NCI-H1930 (cell line): ENCODE measurements around the gene ST6GALNAC3.
"Not testable (repeated sequence)": the region's sequence is repeated elsewhere in the genome, so short reads cannot be mapped to it uniquely, and the experiment has no call there.

Experiments used
- DNase-seq, 2 experiments: peaks; one replicate each; lab custom pipeline; 2025; lab: John Stamatoyannopoulos, UW

The ST6GALNAC3 gene

DNA sequence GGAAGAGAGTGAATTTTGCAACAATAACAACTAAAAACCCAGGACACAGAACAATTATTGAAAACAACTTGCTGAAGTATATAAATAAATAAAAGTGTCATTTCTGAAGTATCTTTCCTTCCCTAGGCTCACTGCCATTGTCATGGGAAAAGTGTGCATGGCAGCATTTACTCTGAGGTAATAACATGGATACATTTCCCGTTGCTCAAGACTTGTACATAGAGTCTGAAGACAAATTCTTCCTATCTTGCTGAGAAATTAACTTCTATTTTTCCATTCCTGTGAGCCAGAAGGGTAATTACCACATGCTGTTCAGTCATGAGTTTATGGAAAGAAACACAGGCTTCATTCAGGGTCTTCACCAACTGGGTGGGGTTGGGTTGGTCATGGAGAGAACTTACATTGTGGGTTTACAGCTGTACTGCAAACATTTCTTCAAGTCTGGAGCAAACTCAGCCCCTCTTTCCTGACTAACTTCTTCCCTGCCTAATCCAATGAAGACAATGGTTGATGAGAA, 32.2 kb downstream of the ST6GALNAC3 start:
- no peak for DNase-seq

DNA sequence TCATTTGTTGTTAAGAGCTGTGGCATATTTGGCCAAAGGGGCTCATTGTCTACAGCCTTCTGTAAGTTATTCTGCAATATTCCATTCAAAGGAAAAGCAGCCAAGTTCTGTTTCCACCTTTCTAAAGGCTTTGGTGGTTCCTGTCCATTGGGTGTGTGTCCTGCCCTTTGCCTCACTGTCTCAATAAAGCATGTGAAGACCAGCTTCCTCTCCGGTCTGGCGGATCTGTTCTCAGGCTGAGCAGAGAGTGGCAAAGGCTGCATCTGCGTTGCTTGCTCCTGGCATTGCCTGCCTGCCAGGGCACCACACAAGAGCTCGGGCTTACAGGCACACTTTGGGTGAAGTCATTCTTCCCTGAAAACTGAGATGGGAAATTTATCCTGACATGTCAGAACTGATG, 34.9 kb downstream of the ST6GALNAC3 start:
- no peak for DNase-seq

DNA sequence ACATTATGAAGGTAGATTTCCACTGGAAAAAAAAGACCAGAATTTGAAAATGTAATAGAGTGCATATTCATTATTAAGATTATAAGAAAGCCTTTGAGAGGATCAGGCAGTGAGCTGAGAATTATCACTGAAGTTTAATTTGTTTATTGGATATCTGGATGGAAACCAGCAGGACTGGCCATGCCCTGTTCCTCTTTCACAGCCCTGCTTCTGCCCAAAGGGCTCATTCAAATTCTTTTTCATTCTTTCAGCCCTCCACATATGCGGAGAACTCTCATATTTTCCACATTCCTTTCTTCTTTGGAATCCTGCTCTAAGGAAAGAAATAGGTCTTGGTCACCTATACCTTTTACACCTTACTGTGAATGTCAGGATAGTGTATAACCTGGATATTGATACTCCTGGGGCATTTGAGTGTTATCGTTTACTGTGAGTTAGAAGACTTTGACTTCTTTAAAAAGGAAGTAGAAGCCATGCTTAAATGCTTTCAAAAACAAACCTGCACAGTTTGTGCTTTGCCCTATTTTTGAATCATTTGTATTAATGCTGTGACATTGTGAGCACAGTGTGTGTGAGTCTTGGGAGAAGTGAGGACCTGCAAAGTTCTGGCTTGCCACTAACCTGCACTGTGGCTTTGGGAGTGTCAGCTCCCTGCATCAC, 35.5 kb downstream of the ST6GALNAC3 start:
- no peak for DNase-seq

DNA sequence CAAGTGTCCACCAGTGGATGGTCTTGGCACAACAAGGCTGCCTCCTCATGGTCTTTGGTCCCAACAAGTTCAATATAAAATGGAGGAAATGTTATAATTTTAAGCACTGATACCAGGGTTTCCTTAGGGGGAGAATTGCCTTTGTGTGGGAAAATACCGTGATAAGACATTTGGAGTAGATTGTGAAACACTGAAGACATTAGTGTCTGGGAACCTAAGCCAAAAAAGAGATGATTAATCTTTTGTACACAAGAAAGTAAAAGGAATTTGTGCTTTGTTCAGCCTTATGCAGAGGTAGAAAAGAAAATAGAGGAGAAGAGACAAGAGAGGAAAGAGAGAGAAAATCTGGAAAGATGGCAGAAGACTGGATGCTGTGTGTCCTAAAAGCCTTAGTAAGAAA, 36.1 kb downstream of the ST6GALNAC3 start:
- DNase-seq: no peak

DNA sequence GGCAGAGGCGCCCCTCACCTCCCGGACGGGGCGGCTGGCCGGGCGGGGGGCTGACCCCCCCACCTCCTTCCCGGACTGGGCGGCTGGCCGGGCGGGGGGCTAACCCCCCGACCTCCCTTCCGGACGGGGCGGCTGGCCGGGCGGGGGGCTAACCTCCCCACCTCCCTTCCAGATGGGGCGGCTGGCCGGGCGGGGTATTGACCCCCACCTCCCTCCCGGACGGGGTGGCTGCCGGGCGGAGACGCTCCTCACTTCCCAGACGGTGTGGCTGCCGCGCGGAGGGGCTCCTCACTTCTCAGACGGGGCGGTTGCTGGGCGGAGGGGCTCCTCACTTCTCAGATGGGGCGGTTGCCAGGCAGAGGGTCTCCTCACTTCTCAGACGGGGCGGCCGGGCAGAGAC, 37.8 kb downstream of the ST6GALNAC3 start:
- not testable (repeated sequence) for DNase-seq

DNA sequence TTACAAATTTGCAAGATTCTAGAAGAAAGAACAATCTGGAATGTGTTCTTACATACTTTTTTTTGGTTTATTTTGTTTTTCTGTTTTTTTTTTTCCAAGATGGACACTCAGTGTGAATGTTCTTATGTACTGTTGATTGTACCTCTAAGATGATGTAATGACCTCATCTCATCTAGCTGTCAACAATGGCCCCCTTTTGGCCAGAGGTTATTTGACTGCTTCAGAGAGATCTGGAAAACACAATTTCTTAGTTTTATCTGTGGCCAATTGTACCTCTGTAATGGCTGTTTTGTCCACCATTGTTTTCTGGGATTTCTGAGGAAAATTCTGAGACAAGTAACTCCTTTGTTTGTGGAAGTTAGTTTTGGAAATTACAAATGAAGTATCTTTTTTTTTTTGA, 38.9 kb downstream of the ST6GALNAC3 start:
- DNase-seq: no peak

DNA sequence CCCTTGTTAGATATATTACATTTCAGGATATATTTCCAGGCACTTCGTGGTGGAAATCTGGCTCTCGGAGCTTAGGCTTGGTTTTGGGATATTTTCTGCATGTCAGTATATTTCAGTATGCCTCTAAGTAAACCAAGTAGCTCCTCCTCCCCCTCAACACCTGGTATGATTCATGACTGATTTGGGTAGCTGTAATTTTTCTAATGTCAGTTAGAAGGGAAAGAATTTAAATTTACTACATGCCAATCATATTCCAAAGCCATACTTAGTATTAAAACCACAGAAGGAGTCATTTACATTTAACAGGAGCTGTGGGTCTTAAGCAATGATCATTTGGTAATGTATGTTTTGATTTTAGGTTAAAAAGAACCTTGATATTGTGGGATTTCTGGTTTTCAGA, 40.6 kb downstream of the ST6GALNAC3 start:
- no peak for DNase-seq

DNA sequence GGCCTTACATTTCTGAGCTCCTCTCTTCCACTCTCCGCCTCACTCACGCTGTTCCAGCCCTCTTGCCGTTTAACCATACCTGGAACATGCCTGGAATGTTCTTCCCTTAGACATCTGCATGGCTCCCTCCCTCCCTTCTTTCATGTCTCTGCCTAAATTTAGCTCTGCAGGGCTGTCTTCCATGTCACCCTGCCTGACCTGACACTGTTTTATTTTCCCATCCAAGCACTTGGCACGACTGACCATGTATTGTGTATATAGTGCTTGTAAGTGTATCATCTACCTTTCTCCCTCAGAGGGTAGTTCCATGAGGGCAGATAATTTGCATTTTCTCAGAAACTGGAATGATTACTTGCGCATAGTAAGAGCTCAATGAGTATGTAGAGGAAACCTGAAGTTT, 47.3 kb downstream of the ST6GALNAC3 start:
- DNase-seq: no peak

DNA sequence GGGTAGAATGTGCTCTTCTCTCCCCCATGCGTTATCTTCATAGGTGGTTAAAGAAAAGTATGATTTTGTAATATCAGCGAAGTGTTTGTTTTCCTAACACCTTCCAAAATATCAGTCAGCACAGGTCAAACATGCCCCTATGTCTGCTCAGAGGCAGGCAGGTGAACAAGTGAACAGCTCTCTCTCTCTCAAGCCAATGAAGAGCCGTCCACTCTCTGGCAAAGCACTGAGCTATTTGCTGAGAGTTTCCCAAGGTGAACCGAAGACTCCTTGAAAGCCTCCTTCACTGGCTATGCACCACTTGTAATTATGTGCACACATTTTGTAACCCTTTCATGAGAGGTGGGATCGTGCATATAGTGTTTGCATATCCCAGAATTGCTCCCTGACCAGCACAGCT, 47.7 kb downstream of the ST6GALNAC3 start:
- DNase-seq: no peak

DNA sequence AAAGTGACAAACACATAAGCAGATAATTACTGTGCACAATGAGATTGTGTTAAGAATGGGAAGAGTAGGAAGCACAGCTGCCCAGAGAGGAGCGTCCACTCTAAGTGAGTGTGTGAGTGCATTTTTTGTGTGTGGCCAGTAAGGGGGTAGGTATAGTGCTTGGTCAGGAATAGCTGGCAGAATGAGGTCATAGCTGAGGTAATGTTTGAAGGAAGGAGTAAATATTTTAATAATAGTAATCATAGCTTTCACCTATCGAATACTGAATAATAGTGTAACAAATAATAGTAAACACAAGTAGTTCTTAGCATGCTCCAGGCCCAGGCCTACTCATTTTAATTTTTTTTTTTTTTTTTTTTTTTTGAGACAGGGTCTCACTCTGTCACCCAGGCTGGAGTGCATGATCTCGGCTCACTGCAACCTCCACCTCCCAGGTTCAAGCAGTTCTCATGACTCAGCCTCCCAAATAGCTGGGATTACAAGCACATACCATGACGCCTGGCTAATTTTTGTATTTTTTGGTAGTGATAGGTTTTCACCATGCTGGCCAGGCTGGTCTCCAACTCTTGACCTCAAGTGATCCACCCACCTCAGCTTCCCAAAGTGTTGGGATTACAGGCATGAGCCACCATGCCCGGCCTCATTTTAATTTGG, 49.0 kb downstream of the ST6GALNAC3 start:
- DNase-seq: not testable (repeated sequence)

DNA sequence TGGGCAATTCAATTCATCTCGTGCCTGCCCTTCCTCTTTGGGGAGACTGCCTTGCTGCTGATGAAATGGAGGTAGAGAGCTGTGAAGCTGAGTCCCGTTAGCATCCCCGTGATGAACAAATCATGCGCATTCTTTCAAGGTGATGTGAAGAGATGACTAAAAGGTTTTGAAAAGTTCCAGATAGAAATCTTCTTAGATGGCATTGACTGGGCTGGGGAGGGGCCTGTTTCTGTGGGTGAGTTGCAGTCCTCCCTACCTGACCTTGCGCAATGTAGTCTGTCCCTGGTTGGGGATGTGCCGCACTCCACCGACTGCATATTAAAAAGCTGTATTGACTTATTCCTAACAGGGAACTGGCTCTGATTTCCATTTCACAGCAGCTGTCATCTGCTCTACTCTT, 49.6 kb downstream of the ST6GALNAC3 start:
- DNase-seq: no peak

DNA sequence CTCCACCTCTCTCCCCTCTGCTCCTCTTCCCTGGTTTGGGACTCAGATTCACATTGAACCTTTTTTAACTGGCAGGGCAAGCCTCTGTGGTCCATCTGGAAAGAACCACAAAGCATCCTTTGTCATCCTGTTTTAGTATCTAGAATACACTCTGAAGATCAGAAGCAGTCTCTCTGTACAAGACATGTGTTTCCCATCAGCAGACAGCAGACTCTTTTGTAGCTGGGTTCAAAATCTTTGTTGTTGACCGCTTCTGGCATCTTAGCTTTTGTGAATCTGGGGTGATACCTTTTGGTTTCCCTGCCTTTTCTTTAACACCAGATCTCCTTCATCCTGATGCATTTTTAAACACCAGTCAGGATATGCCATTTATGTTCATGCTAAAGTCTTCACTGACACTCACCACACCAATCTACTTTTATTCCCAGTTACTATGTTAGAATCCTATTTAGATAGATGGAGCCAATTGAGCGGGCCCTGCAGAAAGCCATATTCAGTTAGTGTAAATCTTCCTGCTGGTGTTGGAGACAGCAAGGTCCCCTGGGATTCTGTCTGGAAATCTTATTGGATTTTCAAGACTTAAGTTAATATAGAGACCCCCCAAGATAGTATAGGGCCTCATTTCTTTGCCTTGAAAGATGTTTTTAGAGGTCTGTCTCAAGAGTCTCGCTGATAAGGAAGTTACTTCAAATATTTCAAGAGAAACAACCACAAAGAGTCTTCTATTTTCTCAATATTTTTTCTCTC, 51.1 kb downstream of the ST6GALNAC3 start:
- no peak for DNase-seq

DNA sequence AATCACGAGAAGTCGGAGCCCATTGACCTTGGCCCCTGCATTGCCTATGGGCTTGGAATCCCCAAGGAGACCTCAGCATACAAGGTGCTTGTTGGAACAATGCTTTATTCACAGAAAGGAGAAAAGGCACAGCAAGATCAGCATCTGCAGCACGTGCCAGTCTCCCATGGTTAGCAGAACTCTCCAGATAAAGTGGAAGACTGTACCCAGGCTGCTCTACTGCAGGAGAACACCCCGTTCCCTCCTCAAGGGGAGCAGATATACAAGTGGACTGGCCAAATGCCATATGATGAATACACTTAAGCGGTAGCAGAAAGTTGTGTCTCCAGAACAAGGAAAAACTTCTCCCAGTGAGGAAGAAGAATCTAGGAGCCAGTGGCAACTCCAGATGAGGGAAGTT, 53.5 kb downstream of the ST6GALNAC3 start:
- DNase-seq: no peak

DNA sequence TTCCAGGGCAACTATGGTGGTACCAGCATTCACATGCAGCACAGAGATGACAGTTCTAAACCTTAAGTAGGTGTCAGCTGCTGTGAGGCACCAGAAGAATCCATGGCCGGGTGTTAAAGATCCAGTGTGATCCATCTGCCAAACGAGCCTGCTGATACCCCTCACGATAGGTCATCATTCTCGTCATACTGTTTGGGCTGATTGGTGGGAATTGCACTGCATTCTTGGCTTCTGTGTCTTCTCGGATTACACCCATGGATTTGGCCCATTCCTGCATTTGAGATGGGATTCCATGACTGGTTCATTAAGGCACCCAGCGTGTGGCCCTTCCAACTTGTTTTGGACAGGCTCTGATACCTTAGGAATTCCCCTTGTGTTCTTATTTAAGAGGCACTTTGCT, 55.2 kb downstream of the ST6GALNAC3 start:
- no peak for DNase-seq

DNA sequence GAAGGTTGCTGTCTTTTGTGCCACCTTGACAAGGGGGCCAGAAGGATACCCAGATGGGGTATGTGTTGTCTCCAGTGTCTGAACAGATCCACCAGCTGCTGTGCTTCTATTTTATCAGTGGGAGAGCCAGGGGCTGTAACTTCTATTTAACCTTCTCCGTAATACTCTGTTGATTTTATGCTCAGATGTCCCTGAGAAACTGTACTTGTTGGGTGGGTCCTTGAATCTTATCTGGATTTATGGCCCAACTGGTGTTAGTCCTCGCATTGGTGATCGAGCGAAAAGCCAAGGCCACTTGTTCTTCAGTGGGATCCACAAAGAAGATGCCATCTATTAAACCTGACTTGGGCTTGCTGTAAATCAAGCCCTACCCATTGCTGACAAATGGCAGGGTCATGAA, 56.4 kb downstream of the ST6GALNAC3 start:
- DNase-seq: no peak

DNA sequence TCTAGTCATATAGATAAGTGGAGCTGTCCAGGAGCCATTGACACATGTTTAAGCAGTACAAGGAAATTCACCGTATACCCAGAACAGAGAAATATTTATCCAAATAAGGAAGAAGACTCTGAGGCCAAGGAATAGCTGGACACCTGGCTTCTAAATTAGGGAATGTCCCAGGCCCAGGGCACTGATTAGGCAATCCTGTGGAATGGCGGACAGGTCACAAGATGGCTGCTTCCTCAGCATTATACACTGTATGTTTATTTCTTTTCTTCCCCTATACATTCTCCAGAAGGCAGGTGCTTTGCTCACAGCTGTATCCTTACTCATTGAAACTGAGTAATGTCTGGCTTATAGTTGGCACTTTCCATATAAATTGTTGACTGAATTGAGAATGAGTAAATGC, 59.4 kb downstream of the ST6GALNAC3 start:
- DNase-seq: no peak

DNA sequence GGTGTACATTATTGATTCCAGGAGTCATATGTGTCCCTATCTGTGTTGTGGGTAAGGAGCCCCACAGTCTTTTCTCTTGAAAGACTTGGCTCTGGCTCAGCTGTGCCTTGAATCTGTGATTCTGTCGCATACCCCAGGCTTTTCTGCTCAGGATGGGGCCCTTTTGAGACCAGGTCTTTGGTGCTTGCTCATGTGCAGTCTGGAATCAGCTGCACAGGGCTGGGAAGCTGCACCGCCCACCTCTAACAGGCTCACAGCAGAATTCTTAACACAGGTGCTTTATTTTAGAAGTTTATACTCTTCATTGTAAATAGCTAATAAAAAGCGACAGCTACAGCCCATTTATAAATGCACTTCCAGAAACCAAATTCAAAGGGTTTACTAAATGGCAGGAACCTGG, 61.3 kb downstream of the ST6GALNAC3 start:
- DNase-seq: no peak

DNA sequence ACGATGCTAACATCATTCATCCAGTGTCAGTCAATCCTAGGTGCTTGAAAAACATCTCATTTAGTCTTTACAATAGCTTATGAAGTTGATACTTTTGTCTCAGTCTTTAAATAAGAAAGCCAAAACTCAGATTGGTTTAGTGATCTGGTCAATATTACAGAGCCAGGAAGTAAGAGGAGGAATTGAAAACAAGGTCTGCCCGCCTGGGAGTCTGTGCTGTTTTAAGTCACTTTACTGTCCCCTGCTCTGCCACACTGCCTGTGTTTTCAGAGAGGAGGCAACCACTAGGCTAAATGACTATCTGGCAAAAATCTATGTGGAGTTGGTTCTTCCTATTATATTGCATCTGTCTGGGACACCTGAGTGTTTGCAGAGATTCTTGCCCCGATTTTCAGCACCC, 62.3 kb downstream of the ST6GALNAC3 start:
- no peak for DNase-seq

DNA sequence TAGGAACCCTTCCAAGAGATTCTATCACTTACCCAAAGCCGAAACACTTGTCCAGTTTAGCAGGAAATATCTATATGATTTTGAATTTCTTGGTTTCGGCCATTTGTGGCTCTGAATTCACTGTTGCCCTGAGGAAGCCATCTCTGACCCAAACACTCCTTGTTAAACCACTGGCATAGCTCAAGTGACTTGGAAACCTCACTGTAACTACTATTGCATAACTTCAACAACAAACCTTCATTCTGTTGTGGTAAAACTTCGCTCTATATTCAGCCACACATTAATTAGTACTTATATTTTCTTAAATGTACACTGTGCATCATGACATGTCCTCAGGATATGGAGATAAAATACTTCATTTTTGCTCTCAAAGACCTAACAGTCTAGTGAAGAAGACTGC, 63.2 kb downstream of the ST6GALNAC3 start:
- no peak for DNase-seq

DNA sequence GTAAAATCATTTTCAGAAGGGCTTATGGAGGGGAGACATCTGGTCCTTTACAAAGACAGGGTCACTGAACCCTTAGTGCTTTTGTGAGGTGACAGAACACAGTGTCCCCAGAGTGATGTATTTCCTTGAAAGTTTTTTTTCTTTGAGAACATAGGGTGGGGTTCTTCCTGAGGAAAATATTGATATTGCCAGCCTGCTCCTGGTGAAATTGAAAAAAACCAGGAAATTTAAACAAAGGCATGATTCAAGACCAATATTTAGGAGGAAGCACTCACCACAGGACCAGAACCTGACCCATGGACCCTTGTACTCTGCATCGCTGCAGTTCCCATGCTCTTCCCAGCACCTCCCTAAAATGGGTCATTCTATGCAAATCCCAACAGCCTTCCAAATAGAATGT, 63.7 kb downstream of the ST6GALNAC3 start:
- DNase-seq: no peak

DNA sequence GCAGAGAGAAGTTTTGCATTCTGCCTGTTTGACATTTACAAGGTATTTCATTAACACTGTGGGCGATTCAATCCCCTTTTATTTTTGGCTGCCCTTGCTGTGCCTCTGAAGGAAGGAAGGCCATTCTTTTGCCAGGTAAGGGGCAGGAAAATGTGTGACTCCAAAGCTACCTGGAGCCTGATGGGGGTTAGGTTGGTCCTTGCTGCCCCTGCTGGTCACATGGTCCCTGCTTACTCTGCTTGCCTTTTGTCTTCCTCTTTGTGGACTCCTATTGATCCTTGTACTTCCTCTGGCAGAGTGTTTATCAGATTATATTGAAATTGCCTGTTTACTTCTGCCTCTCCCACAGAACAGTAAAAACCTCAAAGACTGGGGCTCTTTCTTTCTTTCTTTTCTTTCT, 65.7 kb downstream of the ST6GALNAC3 start:
- DNase-seq: no peak

DNA sequence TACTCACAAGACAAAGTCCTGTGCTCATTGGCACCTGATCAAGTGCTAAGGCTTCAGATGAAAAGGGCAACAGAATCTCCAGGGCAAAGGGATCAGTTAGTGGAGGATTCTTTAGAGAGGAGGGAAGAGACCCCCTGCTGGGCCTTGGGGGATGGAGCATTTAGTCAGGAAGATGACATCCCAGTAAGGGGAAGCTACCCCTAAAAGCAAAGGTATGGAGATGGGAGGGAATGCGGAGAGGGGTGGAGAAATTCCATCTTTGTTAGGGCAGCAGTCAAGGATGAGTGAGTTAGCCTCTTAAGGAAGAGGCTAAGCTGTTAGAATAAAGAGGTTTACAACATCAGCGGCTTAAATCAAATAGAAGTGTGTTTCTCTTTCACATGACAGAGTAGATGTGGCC, 67.4 kb downstream of the ST6GALNAC3 start:
- no peak for DNase-seq
